Muscle of back (tissue), 13 donors: ENCODE measurements around the gene MAPK1IP1L. TPM values are rescaled to one million over a fixed set of nuclear protein-coding genes. Genes with fewer than 3 reads are reported as not detected.
"Not testable (repeated sequence)": the region's sequence is repeated elsewhere in the genome, so short reads cannot be mapped to it uniquely, and the experiment has no call there.

Source experiments
- DNase-seq, 3 donors: peaks; one replicate each; pipeline versions ENCODE4 v3.0.0 to v3.0.0-alpha.2; 2013
- long read RNA-seq, 9 donors: transcript quantifications; one replicate each; lab custom pipeline, GENCODE V29; 2026
- polyA plus RNA-seq, 10 donors: library from polyadenylated mRNA; unstranded; fragments of 120-200 nt; gene quantifications; one replicate each; pipeline ENCODE4 v1.2.1, GENCODE V29; 2013; ENCODE audit not compliant: insufficient read length in 10 of 10

MAPK1IP1L gene
- polyA plus RNA-seq, result 10 to 100 TPM; 48.8 to 66.6 (median 61.0) TPM
- long read RNA-seq, donor 1, partial matches to known transcripts, result 57 of 71 reads
- long read RNA-seq, donor 1, other reads (novel, unspliced or antisense), result 13 of 71 reads
- long read RNA-seq, donor 2, partial matches to known transcripts, result 21 of 51 reads
- long read RNA-seq, donor 2, other reads (novel, unspliced or antisense), result 30 of 51 reads
- long read RNA-seq, donor 3, result 0 reads
- long read RNA-seq, donor 4, partial matches to known transcripts, result 30 of 53 reads
- long read RNA-seq, donor 4, other reads (novel, unspliced or antisense), result 22 of 53 reads
- long read RNA-seq, donor 5, transcript MAPK1IP1L-203 (2 exons, 565 nt), result major isoform, 5 of 122 reads
- long read RNA-seq, donor 5, partial matches to known transcripts, result 62 of 122 reads
- long read RNA-seq, donor 5, other reads (novel, unspliced or antisense), result 55 of 122 reads
- long read RNA-seq, donor 6, partial matches to known transcripts, result 43 of 83 reads
- long read RNA-seq, donor 6, other reads (novel, unspliced or antisense), result 39 of 83 reads
- long read RNA-seq, donor 7, partial matches to known transcripts, result 40 of 50 reads
- long read RNA-seq, donor 7, other reads (novel, unspliced or antisense), result 9 of 50 reads
- long read RNA-seq, donor 8, partial matches to known transcripts, result 24 of 51 reads
- long read RNA-seq, donor 8, other reads (novel, unspliced or antisense), result 26 of 51 reads
- long read RNA-seq, donor 9, result 0 reads

- DNase-seq, result peak; percentile 94 to 98 (median 96)
Measured at GRCh38 chr14:55051423-55052268, at the start of gene MAPK1IP1L. Gene MAPK1IP1L, plus strand, starts transcription at chr14:55051647. Its CDS starts 10,037 bp downstream, at chr14:55061684.

- no peak for DNase-seq
Measured at GRCh38 chr14:55005071-55005470, 46.4 kb upstream of the MAPK1IP1L start.

GRCh38 chr14:55015006-55015405, 36.4 kb upstream of the MAPK1IP1L start:
- no peak for DNase-seq

DNA sequence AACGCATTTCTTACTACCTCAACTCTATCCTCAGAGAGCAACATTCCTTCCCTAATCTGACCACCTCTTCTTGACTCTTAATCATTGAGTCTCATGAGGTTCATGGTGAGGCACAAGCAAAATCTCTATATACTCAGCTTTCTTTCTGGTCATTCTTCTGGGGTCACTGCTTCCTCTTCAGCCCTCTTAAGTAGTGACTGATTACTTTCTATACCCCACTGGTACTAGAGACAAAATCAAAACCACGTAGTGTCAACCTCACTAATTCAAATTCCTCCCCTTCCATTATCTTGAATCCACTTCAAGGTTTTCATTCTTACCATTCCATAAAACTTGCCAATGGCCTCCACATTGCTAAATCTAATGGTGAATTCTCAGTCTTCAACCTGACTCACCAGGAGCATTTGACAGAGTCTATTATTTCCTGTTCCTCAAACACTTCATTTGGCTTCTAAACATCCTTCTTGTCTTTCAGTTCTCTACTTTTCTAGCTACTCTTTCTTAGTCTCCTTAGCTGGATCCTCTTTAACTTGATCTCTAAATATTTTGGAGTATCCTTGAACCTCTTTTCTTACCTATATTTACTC, 31.4 kb upstream of the MAPK1IP1L start:
- no peak for DNase-seq

DNA sequence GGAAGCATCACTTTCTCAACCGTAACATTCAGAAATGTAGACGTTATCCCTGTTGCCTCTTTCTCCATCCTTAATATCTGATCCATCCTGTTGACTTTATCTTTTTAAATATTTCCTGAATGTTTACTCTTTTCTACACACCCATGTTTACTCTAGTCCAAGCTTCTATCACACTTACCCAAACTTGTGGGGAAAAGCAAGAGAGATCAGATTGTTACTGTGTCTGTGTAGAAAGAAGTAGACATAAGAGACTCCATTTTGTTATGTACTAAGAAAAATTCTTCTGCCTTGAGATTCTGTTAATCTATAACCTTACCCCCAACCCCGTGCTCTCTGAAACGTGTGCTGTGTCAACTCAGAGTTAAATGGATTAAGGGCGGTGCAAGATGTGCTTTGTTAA, 27.1 kb upstream of the MAPK1IP1L start:
- not testable (repeated sequence) for DNase-seq

GRCh38 chr14:55025948-55026347, 25.5 kb upstream of the MAPK1IP1L start:
- DNase-seq, result no peak

- no peak for DNase-seq
Measured at GRCh38 chr14:55026441-55026792, 25.0 kb upstream of the MAPK1IP1L start.

DNA sequence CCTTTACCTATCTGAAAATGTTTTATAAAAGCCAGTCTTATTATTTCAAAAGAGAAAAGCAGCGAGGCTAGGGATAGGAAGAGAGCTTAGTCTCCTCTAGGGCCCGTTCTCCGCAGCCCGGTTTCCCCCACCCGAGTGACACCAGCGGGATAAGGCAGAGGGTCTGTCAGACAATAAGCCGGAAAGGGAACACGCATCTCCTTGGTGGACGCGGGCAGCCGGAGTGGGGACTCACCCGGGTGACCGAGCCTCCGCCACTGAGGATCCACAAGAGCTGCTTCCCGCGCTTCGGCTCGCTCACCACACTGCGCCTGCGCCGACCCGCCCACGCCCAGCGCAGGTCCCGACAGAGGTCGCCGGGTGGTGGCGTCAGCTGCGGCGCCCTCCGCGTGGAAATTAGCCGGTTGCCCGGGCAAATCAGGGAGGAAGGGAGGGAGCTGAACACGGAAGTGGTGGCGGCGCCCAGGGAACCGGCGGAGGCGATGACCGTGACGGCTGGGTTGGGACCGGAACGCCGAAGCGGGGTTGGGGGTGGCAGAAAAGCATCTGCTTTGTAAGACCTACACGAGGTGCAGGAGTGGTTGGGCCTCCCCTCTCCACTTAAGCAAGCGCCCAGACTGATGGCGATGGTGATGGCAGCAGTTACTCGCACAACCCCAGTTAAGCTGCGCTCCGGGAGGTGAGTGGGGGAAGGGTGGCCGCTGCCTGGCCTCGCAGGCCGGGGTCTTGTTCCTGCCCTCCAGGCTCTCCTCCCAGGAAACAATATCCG, 24.5 kb upstream of the MAPK1IP1L start, which contains the start of the genes SOCS4 and WDHD1:
Gene SOCS4 (plus strand): TSS at position 444 of the 769 bp plus-strand sequence. CDS start 15,806 bp downstream, outside the sequence.
Gene WDHD1 (minus strand): TSS at position 307 of the 769 bp plus-strand sequence. CDS start 312 bp downstream, outside the sequence.
- peak; percentile 94 to 98 (median 95) for DNase-seq

DNA sequence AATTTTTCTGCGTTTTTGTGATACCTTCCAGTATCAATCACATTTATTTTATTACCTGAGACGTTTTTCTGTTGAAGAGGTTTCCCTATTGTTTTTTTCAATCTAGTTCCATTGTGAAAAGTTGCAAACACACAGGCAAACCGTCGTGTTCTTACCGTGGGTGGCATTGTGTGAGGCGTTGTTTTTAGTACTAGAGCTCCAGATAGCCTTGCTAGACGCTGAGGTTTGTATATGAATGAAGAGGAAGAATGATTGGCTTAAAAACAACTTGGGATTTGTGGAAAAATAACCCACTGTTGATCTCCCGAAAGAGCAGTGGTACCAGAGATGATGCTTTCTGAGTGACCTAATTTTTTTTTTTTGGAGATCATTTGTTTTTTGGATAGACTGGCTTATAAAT, 23.4 kb upstream of the MAPK1IP1L start:
- DNase-seq, result peak in 1 of 3 donors; percentile 13

GRCh38 chr14:55028476-55028875, 23.0 kb upstream of the MAPK1IP1L start:
- no peak for DNase-seq

GRCh38 chr14:55031190-55031589, 20.3 kb upstream of the MAPK1IP1L start:
- no peak for DNase-seq

DNA sequence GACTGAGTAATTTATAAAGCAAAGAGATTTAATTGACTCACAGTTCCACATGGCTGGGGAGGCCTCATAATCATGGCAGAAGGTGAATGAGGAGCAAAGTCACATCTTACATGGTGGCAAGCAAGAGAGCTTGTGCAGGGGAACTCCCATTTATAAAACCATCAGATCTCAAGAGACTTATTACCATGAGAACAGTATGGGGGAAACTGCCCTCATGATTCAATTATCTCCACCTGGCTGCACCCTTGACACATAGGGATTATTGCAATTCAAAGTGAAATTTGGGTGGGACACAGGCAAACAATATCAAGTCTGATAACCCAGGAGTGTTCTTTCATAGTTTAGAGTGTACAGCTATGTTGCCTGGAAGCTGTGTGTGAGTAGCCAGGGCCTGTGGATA, 13.5 kb upstream of the MAPK1IP1L start:
- DNase-seq, result not testable (repeated sequence)

DNA sequence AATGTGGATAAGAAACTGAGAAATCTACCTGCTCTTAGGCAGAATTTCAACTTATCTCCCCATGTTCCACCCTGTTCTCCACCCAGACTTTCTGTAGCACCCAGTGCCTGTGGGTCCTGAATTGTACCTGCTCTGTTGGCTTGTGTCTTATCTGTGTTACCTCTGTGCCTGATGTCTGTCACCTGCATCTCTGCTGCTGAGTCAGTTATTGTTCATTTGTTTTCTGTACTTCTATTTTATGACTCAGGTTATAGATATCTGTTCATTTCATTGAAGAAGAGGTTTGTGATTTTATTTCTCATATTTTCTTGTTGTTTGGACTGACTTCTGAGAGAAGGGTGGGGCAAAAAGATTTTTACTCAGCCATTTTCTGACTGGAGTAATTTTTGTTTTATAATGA, 12.7 kb upstream of the MAPK1IP1L start:
- no peak for DNase-seq

DNA sequence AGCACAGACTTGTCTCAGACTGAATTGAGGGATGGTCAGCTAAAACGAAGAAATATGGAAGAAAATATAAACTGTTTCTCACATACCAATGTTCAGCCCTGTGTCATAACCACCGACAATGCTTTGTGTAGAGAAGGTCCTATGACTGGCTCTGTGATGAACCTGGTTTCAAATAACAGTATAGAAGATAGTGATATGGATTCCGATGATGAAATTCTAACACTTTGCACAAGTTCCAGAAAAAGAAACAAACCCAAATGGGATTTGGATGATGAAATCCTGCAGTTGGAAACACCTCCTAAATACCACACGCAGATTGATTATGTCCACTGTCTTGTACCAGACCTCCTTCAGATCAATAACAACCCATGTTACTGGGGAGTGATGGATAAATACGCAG, 7.9 kb upstream of the MAPK1IP1L start:
- no peak for DNase-seq

GRCh38 chr14:55045087-55045486, 6.4 kb upstream of the MAPK1IP1L start:
- no peak for DNase-seq

DNA sequence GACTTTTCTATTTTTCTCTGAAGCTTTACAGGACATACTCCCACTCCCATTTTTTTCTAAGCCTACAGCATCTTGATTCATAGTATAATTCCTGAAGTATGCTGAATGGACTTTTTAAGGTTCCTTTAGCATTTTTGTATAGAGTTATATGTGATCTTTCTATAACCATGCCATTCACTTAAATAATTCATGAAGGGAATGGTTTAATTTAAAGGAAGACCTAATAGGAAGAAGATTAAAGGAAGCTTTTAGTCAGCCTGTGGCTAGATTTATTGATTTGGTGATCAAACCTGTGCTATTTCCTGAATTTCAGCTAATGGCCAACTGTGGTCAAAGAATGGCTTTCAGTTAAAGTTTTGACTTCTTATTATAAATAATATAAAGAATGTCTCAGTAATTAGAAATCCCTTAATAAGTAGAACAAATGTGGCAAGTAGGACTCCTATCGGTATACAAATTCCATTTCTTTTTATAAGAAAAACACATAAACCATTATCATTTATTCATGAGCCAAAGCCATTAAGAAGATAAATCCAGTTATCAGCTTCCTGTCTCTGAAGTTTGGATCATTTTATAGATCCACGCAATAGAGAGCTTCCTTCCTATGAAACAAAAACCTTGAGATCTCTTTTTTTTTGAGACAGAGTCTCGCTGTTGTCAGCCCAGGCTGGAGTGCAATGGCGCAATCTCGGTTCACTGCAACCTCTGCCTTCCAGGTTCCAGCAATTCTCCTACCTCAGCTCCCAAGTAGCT, 4.0 kb upstream of the MAPK1IP1L start:
- DNase-seq, result no peak

DNA sequence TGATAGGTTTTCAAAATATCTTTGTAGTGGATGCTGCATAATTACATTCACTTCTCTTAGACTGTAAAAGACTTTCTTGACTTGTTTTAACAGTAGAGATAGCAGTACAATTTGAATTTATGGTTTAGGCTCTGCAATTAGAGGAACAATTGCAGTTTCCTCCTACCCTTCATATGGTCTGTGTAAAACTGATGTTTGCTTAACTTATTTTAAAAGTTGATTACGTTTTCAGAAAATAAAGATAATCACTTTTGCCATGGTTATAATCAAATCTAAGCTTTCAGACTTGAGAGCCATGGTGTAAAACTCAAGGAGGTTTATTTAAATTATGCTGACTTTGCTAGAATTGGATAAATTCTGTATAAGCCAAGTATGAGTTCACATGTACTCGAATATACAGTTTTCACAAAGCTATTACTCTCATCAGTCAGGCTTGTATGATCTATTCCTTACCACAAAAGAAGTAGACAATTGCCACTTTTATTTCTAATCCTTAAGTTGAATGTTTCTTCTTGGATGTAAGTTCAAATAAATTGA, 2.5 kb upstream of the MAPK1IP1L start:
- no peak for DNase-seq

GRCh38 chr14:55051165-55051422, 353 bp upstream of the MAPK1IP1L start:
- no peak for DNase-seq

DNA sequence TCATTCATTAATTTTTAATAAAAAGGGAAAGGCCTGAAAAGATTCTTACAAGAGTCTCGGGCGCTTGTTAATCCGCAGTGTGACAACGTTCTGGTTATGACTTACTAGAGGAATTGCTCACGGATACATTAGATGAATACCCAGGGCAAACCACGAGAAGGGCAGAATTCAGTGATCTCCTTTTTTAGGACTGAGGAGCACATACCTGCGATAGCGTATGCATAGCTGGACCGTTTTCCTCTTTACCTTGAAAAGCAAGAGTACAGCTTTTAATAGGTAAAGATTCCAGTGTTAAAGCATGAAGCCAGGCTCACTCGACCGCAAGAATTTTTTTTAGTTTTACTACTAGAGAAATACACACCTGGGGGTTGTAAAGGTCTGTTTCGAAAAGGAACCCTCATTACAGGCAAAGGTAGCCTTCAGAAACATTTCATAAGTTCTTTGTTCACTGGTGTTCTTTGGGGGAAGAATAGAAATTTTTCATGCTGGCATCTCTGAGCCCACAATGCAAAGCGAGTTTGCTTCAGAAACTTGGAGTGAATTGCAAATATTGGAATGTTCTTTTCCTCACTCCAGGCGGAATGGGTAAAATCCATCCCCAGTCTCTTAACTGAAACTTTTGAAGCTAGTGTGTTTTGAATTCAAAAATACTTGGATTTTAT, 953 bp downstream of the MAPK1IP1L start:
- no peak for DNase-seq
